DND-41 (cell line): Measurements from ENCODE around the gene FERD3L.

Experiments used
- EZH2 ChIP-seq: IDR thresholded peaks from 3 replicates; pipeline ENCODE4 v1.6.1; 2012; ENCODE audit warnings: borderline replicate concordance, low read depth, mild to moderate bottlenecking, moderate library complexity, low read length, inconsistent platforms; ENCODE audit not compliant: severe bottlenecking
- TF ChIP-seq, protein P1 (sequence below): IDR thresholded peaks from 2 replicates; pipeline ENCODE4 v1.5.1; 2012; ENCODE audit warnings: borderline replicate concordance, low read length, moderate library complexity, mild to moderate bottlenecking; ENCODE audit not compliant: poor library complexity, severe bottlenecking; ENCODE audit errors: extremely low read depth

DNA sequence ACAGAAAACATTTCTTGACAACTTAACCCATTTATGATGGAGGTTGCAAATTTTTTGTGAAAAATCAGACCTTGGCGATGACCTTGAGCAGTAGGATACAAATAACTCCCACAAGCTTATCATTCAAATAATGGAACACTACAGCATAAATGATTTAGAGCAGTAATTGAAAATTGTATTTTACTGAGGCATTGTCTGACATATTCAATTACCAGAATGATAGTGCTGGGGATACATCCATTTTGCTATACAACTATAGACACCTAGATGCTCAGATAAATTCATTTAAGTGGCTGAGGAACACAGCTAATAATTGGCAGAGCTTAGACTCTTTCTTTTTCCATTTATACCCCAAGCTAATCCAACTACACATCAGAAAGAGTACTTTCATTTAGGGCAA, 46.7 kb downstream of the FERD3L start:
- TF ChIP-seq, protein P1, sequence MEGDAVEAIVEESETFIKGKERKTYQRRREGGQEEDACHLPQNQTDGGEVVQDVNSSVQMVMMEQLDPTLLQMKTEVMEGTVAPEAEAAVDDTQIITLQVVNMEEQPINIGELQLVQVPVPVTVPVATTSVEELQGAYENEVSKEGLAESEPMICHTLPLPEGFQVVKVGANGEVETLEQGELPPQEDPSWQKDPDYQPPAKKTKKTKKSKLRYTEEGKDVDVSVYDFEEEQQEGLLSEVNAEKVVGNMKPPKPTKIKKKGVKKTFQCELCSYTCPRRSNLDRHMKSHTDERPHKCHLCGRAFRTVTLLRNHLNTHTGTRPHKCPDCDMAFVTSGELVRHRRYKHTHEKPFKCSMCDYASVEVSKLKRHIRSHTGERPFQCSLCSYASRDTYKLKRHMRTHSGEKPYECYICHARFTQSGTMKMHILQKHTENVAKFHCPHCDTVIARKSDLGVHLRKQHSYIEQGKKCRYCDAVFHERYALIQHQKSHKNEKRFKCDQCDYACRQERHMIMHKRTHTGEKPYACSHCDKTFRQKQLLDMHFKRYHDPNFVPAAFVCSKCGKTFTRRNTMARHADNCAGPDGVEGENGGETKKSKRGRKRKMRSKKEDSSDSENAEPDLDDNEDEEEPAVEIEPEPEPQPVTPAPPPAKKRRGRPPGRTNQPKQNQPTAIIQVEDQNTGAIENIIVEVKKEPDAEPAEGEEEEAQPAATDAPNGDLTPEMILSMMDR = no peak
- TF ChIP-seq EZH2 = no peak
